Measurements from ENCODE around the gene MAPKAPK2. TPM values are rescaled to one million over a fixed set of nuclear protein-coding genes. Genes with fewer than 3 reads are reported as not detected.

The MAPKAPK2 gene
- total RNA-seq, 1 experiment from 2014 or later, result 96.2 TPM

DNA sequence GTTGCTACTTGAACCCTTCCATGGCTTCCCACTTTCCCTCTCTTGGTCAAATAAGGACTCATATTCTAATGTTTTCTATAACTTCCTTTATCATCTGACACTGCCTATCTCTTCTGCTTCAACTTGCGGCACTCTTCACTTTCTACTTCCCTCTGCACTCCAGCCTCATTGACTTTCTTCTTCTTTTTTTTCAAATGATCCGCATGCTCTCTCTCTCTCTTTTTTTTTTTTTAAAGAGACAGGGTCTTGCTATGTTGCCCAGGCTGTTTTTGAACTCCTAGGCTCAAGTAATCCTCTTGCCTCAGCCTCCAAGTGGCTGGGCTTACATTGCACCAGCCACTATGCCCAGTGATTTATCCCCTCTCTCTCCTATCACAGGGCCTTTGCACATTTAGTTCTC, 94.9 kb downstream of the MAPKAPK2 start:
- no peaks in the 10 kb centered on the region for H3K4me1 Mint-ChIP-seq (ENCODE audit: low read depth, unreplicated experiment)
- CTCF ChIA-PET, result no interaction called here
- no peak overlapping the region for H3K4me3 Mint-ChIP-seq (ENCODE audit: low read depth, unreplicated experiment)
- no TSS peak for BruUV-seq (replicated peaks)
- TF ChIP-seq, protein P1, sequence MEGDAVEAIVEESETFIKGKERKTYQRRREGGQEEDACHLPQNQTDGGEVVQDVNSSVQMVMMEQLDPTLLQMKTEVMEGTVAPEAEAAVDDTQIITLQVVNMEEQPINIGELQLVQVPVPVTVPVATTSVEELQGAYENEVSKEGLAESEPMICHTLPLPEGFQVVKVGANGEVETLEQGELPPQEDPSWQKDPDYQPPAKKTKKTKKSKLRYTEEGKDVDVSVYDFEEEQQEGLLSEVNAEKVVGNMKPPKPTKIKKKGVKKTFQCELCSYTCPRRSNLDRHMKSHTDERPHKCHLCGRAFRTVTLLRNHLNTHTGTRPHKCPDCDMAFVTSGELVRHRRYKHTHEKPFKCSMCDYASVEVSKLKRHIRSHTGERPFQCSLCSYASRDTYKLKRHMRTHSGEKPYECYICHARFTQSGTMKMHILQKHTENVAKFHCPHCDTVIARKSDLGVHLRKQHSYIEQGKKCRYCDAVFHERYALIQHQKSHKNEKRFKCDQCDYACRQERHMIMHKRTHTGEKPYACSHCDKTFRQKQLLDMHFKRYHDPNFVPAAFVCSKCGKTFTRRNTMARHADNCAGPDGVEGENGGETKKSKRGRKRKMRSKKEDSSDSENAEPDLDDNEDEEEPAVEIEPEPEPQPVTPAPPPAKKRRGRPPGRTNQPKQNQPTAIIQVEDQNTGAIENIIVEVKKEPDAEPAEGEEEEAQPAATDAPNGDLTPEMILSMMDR (IDR thresholded peaks at IDR 0.05; ENCODE audit: unreplicated experiment), result no peak
- H3K36me3 Mint-ChIP-seq (ENCODE audit: insufficient read depth, unreplicated experiment), result no peaks in the 10 kb centered on the region
- peaks cover 21% of the 10 kb centered on the region for H3K27me3 Mint-ChIP-seq (ENCODE audit: unreplicated experiment)
- DNase-seq, result no peak
- H3K27ac Mint-ChIP-seq (ENCODE audit: unreplicated experiment), result no peak overlapping the region
- intact Hi-C loops (cut with micrococcal nuclease; ENCODE audit: unreplicated experiment), result no loop called here
- H3K9me3 Mint-ChIP-seq (ENCODE audit: low read depth, unreplicated experiment), result no peaks in the 10 kb centered on the region

- H3K36me3 Mint-ChIP-seq (ENCODE audit: insufficient read depth, unreplicated experiment), result no peaks in the 10 kb centered on the region
- no peak overlapping the region for H3K4me3 Mint-ChIP-seq (ENCODE audit: low read depth, unreplicated experiment)
- intact Hi-C loops (cut with micrococcal nuclease; ENCODE audit: unreplicated experiment), result no loop called here
- BruUV-seq (replicated peaks), result no TSS peak
- no peaks in the 10 kb centered on the region for H3K9me3 Mint-ChIP-seq (ENCODE audit: low read depth, unreplicated experiment)
- CTCF ChIA-PET, result no interaction called here
- DNase-seq, result no peak
- TF ChIP-seq, protein P1 (IDR thresholded peaks at IDR 0.05; ENCODE audit: unreplicated experiment), result no peak
- no peak overlapping the region for H3K27ac Mint-ChIP-seq (ENCODE audit: unreplicated experiment)
- H3K4me1 Mint-ChIP-seq (ENCODE audit: low read depth, unreplicated experiment), result no peaks in the 10 kb centered on the region
- H3K27me3 Mint-ChIP-seq (ENCODE audit: unreplicated experiment), result peaks cover 38% of the 10 kb centered on the region
Measured at GRCh38 chr1:206782448-206782847, 97.7 kb downstream of the MAPKAPK2 start.

DNA sequence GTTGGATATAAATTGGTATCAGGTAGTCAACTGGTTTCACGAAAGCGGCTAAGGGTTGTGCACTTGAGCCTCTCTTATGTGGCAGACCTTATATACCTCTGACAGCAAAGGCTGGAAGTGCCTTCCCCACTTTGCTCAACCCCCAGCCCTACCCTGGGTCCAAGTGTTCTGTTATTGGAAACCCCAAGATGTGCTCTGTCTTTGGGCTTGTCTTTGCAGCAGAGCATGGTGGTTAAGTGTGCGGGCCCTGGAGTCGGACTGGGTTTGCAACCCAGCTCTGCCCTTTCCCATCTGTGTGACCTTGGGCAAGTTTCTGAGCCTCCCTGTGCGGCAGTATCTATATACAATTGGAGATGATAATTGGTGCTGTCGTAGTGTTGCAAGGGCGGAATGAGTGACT, 98.8 kb downstream of the MAPKAPK2 start:
- no TSS peak for BruUV-seq (replicated peaks)
- no peaks in the 10 kb centered on the region for H3K4me1 Mint-ChIP-seq (ENCODE audit: low read depth, unreplicated experiment)
- no peak overlapping the region for H3K4me3 Mint-ChIP-seq (ENCODE audit: low read depth, unreplicated experiment)
- TF ChIP-seq, protein P1 (IDR thresholded peaks at IDR 0.05; ENCODE audit: unreplicated experiment), result no peak
- CTCF ChIA-PET, result interaction anchor here (0.6 kb wide), 1 partner anchor 38 kb away, joined by 3 read pairs; no protein-coding TSS in a partner anchor
- no peak for DNase-seq
- H3K27me3 Mint-ChIP-seq (ENCODE audit: unreplicated experiment), result peaks cover 49% of the 10 kb centered on the region
- no peak overlapping the region for H3K27ac Mint-ChIP-seq (ENCODE audit: unreplicated experiment)
- H3K9me3 Mint-ChIP-seq (ENCODE audit: low read depth, unreplicated experiment), result no peaks in the 10 kb centered on the region
- intact Hi-C loops (cut with micrococcal nuclease; ENCODE audit: unreplicated experiment), result no loop called here
- H3K36me3 Mint-ChIP-seq (ENCODE audit: insufficient read depth, unreplicated experiment), result no peaks in the 10 kb centered on the region

Other genes starting within 250 kb of the MAPKAPK2 start
- 35.5 and 47.5 TPM in 2 replicates for gene IKBKE, start 214.4 kb upstream of the MAPKAPK2 start, total RNA-seq (2022)
- 6.1 and 6.5 TPM in 2 replicates for gene RASSF5, start 177.4 kb upstream of the MAPKAPK2 start, total RNA-seq (2022)
- 41.8 and 45.1 TPM in 2 replicates for gene EIF2D, start 72.4 kb upstream of the MAPKAPK2 start, total RNA-seq (2022)
- gene DYRK3, start 49.4 kb upstream of the MAPKAPK2 start, total RNA-seq (2022), result 7.6 and 8.0 TPM in 2 replicates
- not detected in 2 replicates for gene IL19, start 85.9 kb downstream of the MAPKAPK2 start, total RNA-seq (2022)
- not detected in 2 replicates for gene IL10, start 87.6 kb downstream of the MAPKAPK2 start, total RNA-seq (2022)
- not detected in 2 replicates for gene IL20, start 180.7 kb downstream of the MAPKAPK2 start, total RNA-seq (2022)
- not detected in 2 replicates for gene IL24, start 212.5 kb downstream of the MAPKAPK2 start, total RNA-seq (2022)
- gene FCMR, start 237.0 kb downstream of the MAPKAPK2 start, total RNA-seq (2022), result 0.86 and 1.1 TPM in 2 replicates

Measured in Calu3 (cell line).